NCI-H2227 (cell line): ENCODE data around the gene SUGP1.
"Not testable (repeated sequence)": the region's sequence is repeated elsewhere in the genome, so short reads cannot be mapped to it uniquely, and the experiment has no call there.

ENCODE experiments used
- DNase-seq: peaks from one replicate; lab custom pipeline; 2025; ENCODE audit not compliant: unreplicated experiment; lab: John Stamatoyannopoulos, UW

Gene SUGP1

GRCh38 chr19:19268453-19269385, 51.6 kb downstream of the SUGP1 start:
- no peak for DNase-seq

- no peak for DNase-seq
These were observed 53.0 kb downstream of the SUGP1 start for GRCh38 chr19:19267305-19267704.

GRCh38 chr19:19263886-19264487, 56.3 kb downstream of the SUGP1 start:
- DNase-seq, result no peak

- no peak for DNase-seq
These were observed 57.9 kb downstream of the SUGP1 start for GRCh38 chr19:19262190-19263057.

GRCh38 chr19:19261350-19262189, 58.7 kb downstream of the SUGP1 start:
- peak; percentile 52 for DNase-seq

- DNase-seq, result no peak
These were observed 59.7 kb downstream of the SUGP1 start for GRCh38 chr19:19260417-19261214.

- DNase-seq, result peak; percentile 18
These were observed 60.6 kb downstream of the SUGP1 start for GRCh38 chr19:19259741-19260140.

GRCh38 chr19:19258589-19259338, 61.5 kb downstream of the SUGP1 start:
- no peak for DNase-seq

- DNase-seq, result no peak
These were observed 62.3 kb downstream of the SUGP1 start for GRCh38 chr19:19257836-19258588.

- DNase-seq, result no peak
These were observed 63.2 kb downstream of the SUGP1 start for GRCh38 chr19:19257137-19257536.

GRCh38 chr19:19256072-19256969, 64.0 kb downstream of the SUGP1 start:
- DNase-seq, result peak; percentile 7

- not testable (repeated sequence) for DNase-seq
These were observed 66.9 kb downstream of the SUGP1 start for GRCh38 chr19:19253409-19253808.

GRCh38 chr19:19250196-19250801, 70.0 kb downstream of the SUGP1 start:
- no peak for DNase-seq

- DNase-seq, result no peak
These were observed 79.8 kb downstream of the SUGP1 start for GRCh38 chr19:19240476-19240875.

GRCh38 chr19:19239675-19240074, 80.6 kb downstream of the SUGP1 start:
- DNase-seq, result no peak

- DNase-seq, result no peak
These were observed 82.0 kb downstream of the SUGP1 start for GRCh38 chr19:19238126-19238894.
